NT2/D1 (cell line): ENCODE measurements around the gene CYP4F8.

Source experiments
- SUZ12 ChIP-seq: IDR thresholded peaks from 2 replicates; pipeline ENCODE4 v1.6.1; 2011; ENCODE audit not compliant: insufficient read length, insufficient read depth; ENCODE audit errors: extremely low read depth
- ZNF274 ChIP-seq: IDR thresholded peaks from 2 replicates; pipeline ENCODE4 v1.6.1; 2011; ENCODE audit warnings: mild to moderate bottlenecking, low read depth, low read length

- TF ChIP-seq SUZ12 = no peak
- TF ChIP-seq ZNF274 = no peak
Observed at GRCh38 chr19:15649526-15649925, 34.5 kb downstream of the CYP4F8 start.
